Measurements from ENCODE around the gene ARHGEF33. TPM values are rescaled to one million over a fixed set of nuclear protein-coding genes. Genes with fewer than 3 reads are reported as not detected.

ARHGEF33 gene
- total and polyA plus RNA-seq, 2 experiments from 2014 or later: 0.10 to 1.8 TPM

GRCh38 chr2:38951766-38952165 lies 62.1 kb downstream of the ARHGEF33 start:
- ATAC-seq (no peak), DNase-seq (ENCODE audit: low spot score) (no peak)
- Histone ChIP-seq H4K20me1 (replicated peaks; ENCODE audit: insufficient read depth) (no peaks in the 10 kb centered on the region), H3K4me2 (no peak overlapping the region), H3K27me3 (ENCODE audit: insufficient read depth) (no peaks in the 10 kb centered on the region), H2AFZ (no peak overlapping the region), H3K4me3 (no peak overlapping the region), H3K79me2 (replicated peaks; ENCODE audit: insufficient read depth) (no peaks in the 10 kb centered on the region), H3K36me3 (ENCODE audit: insufficient read depth) (no peaks in the 10 kb centered on the region), H3K9me2 (ENCODE audit: insufficient read depth) (no peaks in the 10 kb centered on the region), H3F3A (replicated peaks; ENCODE audit: low read depth) (no peaks in the 10 kb centered on the region), H3K27ac (ENCODE audit: low read depth) (no peak overlapping the region), H3K4me1 (ENCODE audit: insufficient read depth) (no peaks in the 10 kb centered on the region)
- Mint-ChIP-seq H3K36me3 (ENCODE audit: low read depth) (no peaks in the 10 kb centered on the region; the same call in 2 of the 3 replicates), H3K4me1 (peaks cover 6% of the 10 kb centered on the region), H3K27ac (no peak overlapping the region), H3K4me3 (no peak overlapping the region), H3K27me3 (ENCODE audit: insufficient read depth, low read depth, poor library complexity) (peaks cover 2% of the 10 kb centered on the region), H3K9me3 (0 out of 3 replicates have a peak, but pooled peaks cover 5% of the 10 kb centered on the region)
- no peak for TF ChIP-seq JUNB (IDR thresholded peaks at IDR 0.05; ENCODE audit: unreplicated experiment)
- TF ChIP-seq REST (IDR thresholded peaks at IDR 0.05; ENCODE audit: unreplicated experiment): no peak
- no peak for TF ChIP-seq CTCF (conservative IDR thresholded peaks at IDR 0.05; ENCODE audit: low read depth in 2 of 2)
- TF ChIP-seq NANOG (IDR thresholded peaks at IDR 0.05; ENCODE audit: borderline replicate concordance): no peak
- no peak for TF ChIP-seq ETS1 (IDR thresholded peaks at IDR 0.05)
- no peak for TF ChIP-seq POLR2AphosphoS5 (IDR thresholded peaks at IDR 0.05; ENCODE audit: low read depth)
- TF ChIP-seq EZH2phosphoT487 (IDR thresholded peaks at IDR 0.05; ENCODE audit: unreplicated experiment): no peak
- TF ChIP-seq EZH2 (IDR thresholded peaks at IDR 0.05; ENCODE audit: low read depth, unreplicated experiment): no peak
- TF ChIP-seq ZNF331 (CRISPR knock-in tag; IDR thresholded peaks at IDR 0.05; ENCODE audit: low read depth): no peak
- no peak for TF ChIP-seq ZNF114 (CRISPR knock-in tag; IDR thresholded peaks at IDR 0.05)
- TF ChIP-seq ZNF462 (CRISPR knock-in tag; IDR thresholded peaks at IDR 0.05): no peak

Data from GM23338 (cell line).